ENCODE data around the gene SPINK9. TPM values are rescaled to one million over a fixed set of nuclear protein-coding genes. Genes with fewer than 3 reads are reported as not detected.

Gene SPINK9
- total and polyA plus RNA-seq, 2 experiments from 2014 or later = not detected

GRCh38 chr5:148381906-148382305 is 46.5 kb downstream of the SPINK9 start:
- Histone ChIP-seq H3K4me1 (ENCODE audit: insufficient read depth) (peaks cover 12% of the 10 kb centered on the region; the same call in 1 of the 2 replicates), H2AFZ (no peak overlapping the region), H3K4me3 (no peak overlapping the region), H3K27me3 (ENCODE audit: insufficient read depth) (no peaks in the 10 kb centered on the region), H3K79me2 (replicated peaks; ENCODE audit: insufficient read depth) (peaks cover 30% of the 10 kb centered on the region), H3K9me2 (ENCODE audit: insufficient read depth) (no peaks in the 10 kb centered on the region), H4K20me1 (replicated peaks; ENCODE audit: insufficient read depth) (0 out of 2 replicates have a peak, but pooled peaks cover 4% of the 10 kb centered on the region), H3K4me2 (no peak overlapping the region), H3K27ac (ENCODE audit: low read depth) (no peak overlapping the region), H3K36me3 (ENCODE audit: insufficient read depth) (no peaks in the 10 kb centered on the region), H3F3A (replicated peaks; ENCODE audit: low read depth) (no peaks in the 10 kb centered on the region)
- Mint-ChIP-seq H3K9me3 (peaks cover 7% of the 10 kb centered on the region; the same call in 2 of the 3 replicates), H3K27ac (no peak overlapping the region), H3K4me1 (peaks cover 15% of the 10 kb centered on the region), H3K36me3 (ENCODE audit: low read depth) (peaks cover 14% of the 10 kb centered on the region; the same call in 2 of the 3 replicates), H3K4me3 (no peak overlapping the region), H3K27me3 (ENCODE audit: insufficient read depth, low read depth, poor library complexity) (peaks cover 2% of the 10 kb centered on the region)
- ATAC-seq (no peak), DNase-seq (ENCODE audit: low spot score) (no peak)
- TF ChIP-seq POLR2AphosphoS5 (IDR thresholded peaks at IDR 0.05; ENCODE audit: low read depth) = no peak

GRCh38 chr5:148382961-148383360 is 47.6 kb downstream of the SPINK9 start:
- Histone ChIP-seq H3K27ac (ENCODE audit: low read depth) (peak overlapping the region; percentile 4; the same call in 1 of the 2 replicates), H2AFZ (peak overlapping the region; percentile 70), H4K20me1 (replicated peaks; ENCODE audit: insufficient read depth) (0 out of 2 replicates have a peak, but pooled peaks cover 4% of the 10 kb centered on the region), H3K27me3 (ENCODE audit: insufficient read depth) (no peaks in the 10 kb centered on the region), H3K79me2 (replicated peaks; ENCODE audit: insufficient read depth) (peaks cover 40% of the 10 kb centered on the region), H3K4me2 (peak overlapping the region; percentile 82), H3K4me1 (ENCODE audit: insufficient read depth) (peaks cover 12% of the 10 kb centered on the region; the same call in 1 of the 2 replicates), H3F3A (replicated peaks; ENCODE audit: low read depth) (no peaks in the 10 kb centered on the region), H3K36me3 (ENCODE audit: insufficient read depth) (no peaks in the 10 kb centered on the region), H3K4me3 (peak overlapping the region; percentile 91), H3K9me2 (ENCODE audit: insufficient read depth) (no peaks in the 10 kb centered on the region)
- ATAC-seq = no peak
- no peak for DNase-seq (ENCODE audit: low spot score)
- Mint-ChIP-seq H3K4me3 (peak overlapping the region; percentile 98), H3K36me3 (ENCODE audit: low read depth) (peaks cover 13% of the 10 kb centered on the region; the same call in 2 of the 3 replicates), H3K4me1 (peaks cover 15% of the 10 kb centered on the region), H3K9me3 (peaks cover 7% of the 10 kb centered on the region; the same call in 2 of the 3 replicates), H3K27ac (no peak overlapping the region), H3K27me3 (ENCODE audit: insufficient read depth, low read depth, poor library complexity) (peaks cover 2% of the 10 kb centered on the region)
- TF ChIP-seq CREB1 (CRISPR knock-in tag; IDR thresholded peaks at IDR 0.05; ENCODE audit: low read depth) (no peak), CTCF (conservative IDR thresholded peaks at IDR 0.05; ENCODE audit: low read depth in 2 of 2) (no peak), ETS1 (IDR thresholded peaks at IDR 0.05) (no peak), JUNB (IDR thresholded peaks at IDR 0.05; ENCODE audit: unreplicated experiment) (no peak), EZH2phosphoT487 (IDR thresholded peaks at IDR 0.05; ENCODE audit: unreplicated experiment) (no peak), REST (IDR thresholded peaks at IDR 0.05; ENCODE audit: unreplicated experiment) (no peak), ZNF331 (CRISPR knock-in tag; IDR thresholded peaks at IDR 0.05; ENCODE audit: low read depth) (no peak), POLR2AphosphoS5 (IDR thresholded peaks at IDR 0.05; ENCODE audit: low read depth) (no peak), NANOG (IDR thresholded peaks at IDR 0.05; ENCODE audit: borderline replicate concordance) (no peak), STAT1 (IDR thresholded peaks at IDR 0.05; ENCODE audit: unreplicated experiment) (no peak), EZH2 (IDR thresholded peaks at IDR 0.05; ENCODE audit: low read depth, unreplicated experiment) (no peak)

All from GM23338 (cell line).